Fibroblast of mammary gland (primary cell): ENCODE results near the gene CDAN1.

Experiments used
- DNase-seq: peaks from one replicate; pipeline ENCODE4 v3.0.0-alpha.2; 2010; ENCODE audit warnings: low read depth
- H3K4me3 ChIP-seq: 2 replicates; pipeline ENCODE4 v1.5.1; 2011; ENCODE audit warnings: low read depth, mild to moderate bottlenecking, low read length, moderate library complexity; ENCODE audit not compliant: control insufficient read depth
- TF ChIP-seq, protein P1 (sequence below): conservative IDR thresholded peaks from 2 replicates; pipeline ENCODE4 v1.5.1; 2011; ENCODE audit warnings: low read depth, low read length, inconsistent platforms; ENCODE audit not compliant: control insufficient read depth, insufficient read depth

CDAN1 gene

DNA sequence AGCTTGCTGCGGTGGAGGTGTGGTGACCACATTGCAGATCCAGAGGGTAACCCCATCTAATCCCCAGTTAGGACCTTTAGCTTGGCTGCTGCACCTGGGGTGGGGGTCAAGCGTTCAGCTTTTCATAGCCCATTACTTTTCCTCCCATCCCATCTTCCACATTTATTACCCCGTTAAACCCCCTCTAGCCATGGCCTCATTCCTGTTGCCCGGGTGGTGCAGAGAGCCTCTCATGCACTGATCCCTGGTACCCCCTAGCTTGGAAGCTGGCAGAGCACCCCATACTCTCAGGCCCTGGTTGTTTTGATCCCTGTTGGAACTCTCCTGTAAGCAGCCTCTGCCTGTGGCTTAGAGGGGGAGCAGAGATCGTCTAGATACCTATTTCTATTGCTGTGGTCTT, 20.8 kb downstream of the CDAN1 start:
- TF ChIP-seq, protein P1, sequence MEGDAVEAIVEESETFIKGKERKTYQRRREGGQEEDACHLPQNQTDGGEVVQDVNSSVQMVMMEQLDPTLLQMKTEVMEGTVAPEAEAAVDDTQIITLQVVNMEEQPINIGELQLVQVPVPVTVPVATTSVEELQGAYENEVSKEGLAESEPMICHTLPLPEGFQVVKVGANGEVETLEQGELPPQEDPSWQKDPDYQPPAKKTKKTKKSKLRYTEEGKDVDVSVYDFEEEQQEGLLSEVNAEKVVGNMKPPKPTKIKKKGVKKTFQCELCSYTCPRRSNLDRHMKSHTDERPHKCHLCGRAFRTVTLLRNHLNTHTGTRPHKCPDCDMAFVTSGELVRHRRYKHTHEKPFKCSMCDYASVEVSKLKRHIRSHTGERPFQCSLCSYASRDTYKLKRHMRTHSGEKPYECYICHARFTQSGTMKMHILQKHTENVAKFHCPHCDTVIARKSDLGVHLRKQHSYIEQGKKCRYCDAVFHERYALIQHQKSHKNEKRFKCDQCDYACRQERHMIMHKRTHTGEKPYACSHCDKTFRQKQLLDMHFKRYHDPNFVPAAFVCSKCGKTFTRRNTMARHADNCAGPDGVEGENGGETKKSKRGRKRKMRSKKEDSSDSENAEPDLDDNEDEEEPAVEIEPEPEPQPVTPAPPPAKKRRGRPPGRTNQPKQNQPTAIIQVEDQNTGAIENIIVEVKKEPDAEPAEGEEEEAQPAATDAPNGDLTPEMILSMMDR = no peak
- no peak overlapping the region for H3K4me3 ChIP-seq
- no peak for DNase-seq

DNA sequence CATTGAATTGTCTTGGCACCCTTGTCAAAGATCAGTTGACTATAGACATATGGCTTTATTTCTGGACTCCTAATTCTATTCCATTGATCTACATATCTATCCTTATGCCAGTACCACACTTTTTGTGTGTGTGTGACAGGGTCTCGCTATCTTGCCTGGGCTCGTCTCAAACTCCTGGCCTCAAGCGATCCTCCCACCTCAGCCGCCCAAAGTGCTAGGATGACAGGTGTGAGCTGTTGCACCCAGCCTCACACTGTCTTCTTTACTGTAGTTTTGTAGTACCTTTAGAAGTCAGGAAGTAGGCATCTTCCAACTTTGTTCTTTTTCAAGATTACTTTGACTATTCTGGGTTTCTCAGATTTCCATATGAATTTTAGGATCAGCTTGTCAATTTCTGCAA, 24.3 kb downstream of the CDAN1 start:
- H3K4me3 ChIP-seq = no peak overlapping the region
- TF ChIP-seq, protein P1 = no peak
- no peak for DNase-seq

DNA sequence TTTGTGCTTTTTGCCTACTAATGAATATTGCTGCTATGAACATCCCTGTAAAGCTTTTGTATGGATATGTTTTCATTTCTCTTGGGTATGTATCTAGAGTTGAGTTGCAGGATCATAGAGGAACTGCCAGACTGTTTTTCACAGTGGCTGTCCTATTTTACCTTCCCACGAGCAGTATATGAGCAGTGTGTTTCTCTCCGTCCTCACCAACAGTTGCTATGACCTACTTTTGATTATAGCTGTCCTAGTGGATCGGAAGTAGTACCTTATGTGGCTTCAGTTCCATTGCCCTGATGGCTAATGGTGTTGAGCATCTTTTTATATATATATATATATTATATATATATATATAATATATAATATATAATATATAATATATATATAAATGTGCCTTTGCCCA, 25.2 kb downstream of the CDAN1 start:
- no peak overlapping the region for H3K4me3 ChIP-seq
- TF ChIP-seq, protein P1 = no peak
- no peak for DNase-seq

DNA sequence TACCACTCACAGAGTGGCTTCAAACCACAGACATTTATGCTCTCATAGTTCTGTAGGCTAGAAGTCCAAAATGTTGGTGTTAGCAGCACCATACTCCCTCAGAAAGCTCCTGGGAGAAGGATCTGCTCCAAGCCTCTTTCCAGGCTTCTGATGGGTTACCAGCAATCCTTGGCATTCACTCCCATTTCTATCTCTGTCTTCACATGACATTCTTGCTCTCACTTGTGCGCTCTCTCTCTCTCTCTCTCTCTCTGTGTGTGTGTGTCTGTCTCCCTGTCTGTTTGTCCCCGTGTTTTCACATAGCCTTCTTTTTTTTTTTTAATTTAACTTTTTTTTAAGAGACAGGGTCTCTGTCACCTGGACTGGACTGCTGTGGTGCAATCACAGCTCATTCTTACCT, 26.3 kb downstream of the CDAN1 start:
- H3K4me3 ChIP-seq = no peak overlapping the region
- no peak for DNase-seq
- TF ChIP-seq, protein P1 = no peak

DNA sequence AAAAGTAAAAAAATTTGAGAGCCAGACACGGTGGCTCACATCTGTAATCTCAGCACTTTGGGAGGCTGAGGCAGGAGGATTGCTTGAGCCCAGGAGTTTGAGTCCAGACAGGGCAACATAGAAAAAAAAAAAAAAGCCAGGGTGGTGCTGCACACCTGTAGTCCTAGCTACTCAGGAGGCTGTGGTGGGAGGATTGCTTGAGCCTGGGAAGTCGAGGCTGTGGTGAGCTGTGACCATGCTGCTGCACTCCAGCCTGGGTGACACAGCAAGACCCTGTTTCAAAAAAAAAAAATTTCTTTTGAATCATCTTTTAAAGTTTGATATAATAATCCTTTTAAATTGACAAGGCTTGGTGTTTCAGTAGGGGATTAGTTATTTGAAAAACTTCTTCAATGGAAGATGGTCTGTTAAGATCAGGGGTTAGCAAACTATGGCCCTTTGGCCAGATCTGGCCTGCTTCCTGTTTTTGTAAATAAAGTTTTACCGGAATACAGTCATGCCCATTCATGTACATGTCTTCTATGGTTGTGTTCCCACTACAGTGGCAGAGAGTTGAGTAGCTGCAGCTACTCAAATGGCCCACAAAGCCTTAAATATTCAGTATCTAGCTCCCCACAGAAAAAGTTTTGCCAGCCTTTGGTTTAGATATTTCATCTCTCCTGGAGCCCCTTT, 28.9 kb downstream of the CDAN1 start:
- peak; percentile 4 for DNase-seq
- TF ChIP-seq, protein P1 = no peak
- no peak overlapping the region for H3K4me3 ChIP-seq

DNA sequence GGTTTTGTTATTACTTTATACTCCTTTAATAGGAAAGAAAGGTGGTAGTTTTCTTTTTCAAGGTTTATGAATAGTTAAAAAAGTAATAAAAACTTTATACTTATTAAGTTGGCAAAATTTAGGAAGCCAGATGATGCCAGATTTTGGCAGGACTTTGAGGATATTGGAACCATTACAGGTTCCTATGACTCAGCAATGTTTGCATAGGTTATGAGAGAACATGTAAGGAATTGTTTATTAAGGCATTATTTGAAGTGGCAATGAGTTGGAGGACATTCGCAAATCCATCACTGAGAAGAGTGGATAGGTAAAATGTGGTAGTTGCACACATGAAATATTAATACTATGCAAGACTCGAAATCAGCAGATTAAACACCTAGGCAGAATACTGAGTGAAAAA, 29.9 kb downstream of the CDAN1 start:
- no peak overlapping the region for H3K4me3 ChIP-seq
- peak; percentile 73 for DNase-seq
- TF ChIP-seq, protein P1 = no peak

DNA sequence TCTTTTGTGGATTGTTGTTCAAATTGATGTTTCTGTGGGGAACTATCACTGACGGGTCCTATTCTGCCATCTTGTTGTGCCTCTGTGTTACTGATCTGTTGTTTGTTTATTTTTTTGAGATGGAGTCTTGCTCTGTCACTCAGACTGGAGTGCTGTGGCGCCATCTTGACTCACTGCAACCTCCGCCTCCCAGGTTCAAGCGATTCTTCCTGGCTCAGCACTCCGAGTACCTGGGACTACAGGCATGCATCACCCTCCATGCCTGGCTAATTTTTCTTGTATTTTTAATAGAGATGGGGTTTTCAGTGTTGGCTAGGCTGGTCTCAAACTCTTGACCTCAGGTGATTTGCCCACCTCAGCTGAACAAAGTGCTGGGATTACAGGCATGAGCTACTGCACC, 31.6 kb downstream of the CDAN1 start:
- no peak for DNase-seq
- TF ChIP-seq, protein P1 = no peak
- no peak overlapping the region for H3K4me3 ChIP-seq
